HG02759 (cell line): ENCODE results near the gene RUBCN.
"Not testable (repeated sequence)": the region's sequence is repeated elsewhere in the genome, so short reads cannot be mapped to it uniquely, and the experiment has no call there.

ENCODE experiments used
- ATAC-seq: cut with Tn5 transposase; IDR thresholded peaks from one replicate; pipeline ENCODE4 v1.9.1; 2021; ENCODE audit warnings: mild to moderate bottlenecking, moderate library complexity; ENCODE audit not compliant: unreplicated experiment

RUBCN gene

DNA sequence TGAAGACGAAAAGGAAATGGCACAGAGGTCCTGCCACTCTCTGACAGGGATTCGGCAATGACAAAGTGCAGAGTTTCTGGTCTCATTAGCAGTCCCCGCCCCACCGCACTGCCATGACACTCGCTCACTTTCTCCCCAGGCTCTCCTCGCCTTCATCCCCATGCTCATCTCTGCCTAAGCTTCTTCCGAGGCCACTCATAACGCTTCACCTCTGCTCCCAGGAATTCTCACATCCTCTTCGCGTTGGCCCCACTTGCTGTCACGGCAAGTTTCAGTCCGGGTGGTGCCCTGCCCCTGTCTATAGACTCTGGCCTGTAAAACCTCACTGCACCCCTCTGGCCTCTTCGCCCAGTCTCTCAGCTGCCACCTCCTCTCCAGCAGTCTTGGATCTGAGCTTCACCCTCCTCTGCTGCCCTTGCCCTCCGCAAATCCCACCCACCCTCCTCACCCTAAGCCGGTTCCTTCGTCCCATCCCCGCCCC lies 654 bp downstream of the RUBCN start:
- ATAC-seq = peak; percentile 17

DNA sequence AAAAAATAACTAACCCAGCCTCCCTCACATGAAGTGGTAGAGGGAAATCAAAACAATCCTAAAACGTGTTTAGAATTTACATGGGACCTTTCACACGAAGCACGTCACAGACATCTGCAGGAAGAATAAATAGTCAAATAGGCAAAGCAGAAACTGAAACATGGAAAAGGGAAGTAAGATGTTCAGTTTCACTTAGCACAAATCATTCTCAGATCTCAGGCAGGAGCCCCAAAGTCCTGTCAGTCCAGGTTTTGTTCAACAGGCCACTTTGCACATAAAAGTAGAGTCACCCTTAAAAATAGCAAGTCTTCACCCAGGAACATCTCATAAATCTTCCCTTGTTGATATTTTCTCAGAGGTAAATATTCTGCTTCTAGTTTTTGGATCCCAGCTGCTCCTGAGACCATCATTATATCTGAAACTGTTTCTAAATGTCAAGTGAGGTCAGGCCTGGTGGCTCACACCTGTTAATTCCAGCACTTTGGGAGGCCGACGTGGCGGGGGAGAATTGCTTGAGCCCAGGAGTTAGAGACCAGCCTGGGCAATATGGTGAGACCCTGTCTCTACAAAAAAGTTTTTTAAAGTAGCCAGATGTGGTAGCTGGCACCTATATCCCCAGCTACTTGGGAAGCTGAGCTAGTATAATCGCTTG lies 1.9 kb downstream of the RUBCN start:
- peak; percentile 33 for ATAC-seq

- ATAC-seq = no peak
These were observed 3.7 kb downstream of the RUBCN start for GRCh38 chr3:197733042-197733441.

DNA sequence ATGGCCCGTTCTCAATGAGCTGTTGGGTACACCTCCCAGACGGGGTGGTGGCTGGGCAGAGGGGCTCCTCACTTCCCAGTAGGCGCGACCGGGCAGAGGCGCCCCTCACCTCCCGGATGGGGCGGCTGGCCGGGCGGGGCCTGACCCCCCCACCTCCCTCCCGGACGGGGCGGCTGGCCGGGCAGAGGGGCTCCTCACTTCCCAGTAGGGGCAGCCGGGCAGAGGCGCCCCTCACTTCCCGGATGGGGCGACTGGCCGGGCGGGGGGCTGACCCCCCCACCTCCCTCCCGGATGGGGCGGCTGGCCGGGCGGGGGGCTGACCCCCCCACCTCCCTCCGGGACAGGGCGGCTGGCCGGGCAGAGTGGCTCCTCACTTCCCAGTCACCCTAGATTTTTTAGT lies 5.2 kb downstream of the RUBCN start:
- not testable (repeated sequence) for ATAC-seq

- not testable (repeated sequence) for ATAC-seq
These were observed 5.9 kb downstream of the RUBCN start for GRCh38 chr3:197730770-197731169.

GRCh38 chr3:197730200-197730599 lies 6.5 kb downstream of the RUBCN start:
- ATAC-seq = no peak

GRCh38 chr3:197728487-197728886 lies 8.2 kb downstream of the RUBCN start:
- no peak for ATAC-seq

DNA sequence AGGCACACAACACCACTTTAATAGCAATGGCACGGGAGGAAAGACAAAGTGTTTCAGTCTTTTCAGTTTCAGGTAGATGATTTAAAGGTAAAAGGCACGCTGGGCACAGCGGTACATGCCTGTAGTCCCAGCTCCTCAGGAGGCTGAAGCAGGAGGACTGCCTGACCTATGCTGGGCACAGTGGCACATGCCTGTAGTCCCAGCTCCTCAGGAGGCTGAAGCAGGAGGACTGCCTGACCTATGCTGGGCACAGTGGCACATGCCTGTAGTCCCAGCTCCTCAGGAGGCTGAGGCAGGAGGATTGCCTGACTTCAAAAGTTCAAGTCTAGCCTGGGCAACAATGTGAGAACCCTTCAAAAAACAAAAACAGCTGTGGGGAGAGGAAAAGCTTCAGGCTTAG lies 8.8 kb downstream of the RUBCN start:
- not testable (repeated sequence) for ATAC-seq

DNA sequence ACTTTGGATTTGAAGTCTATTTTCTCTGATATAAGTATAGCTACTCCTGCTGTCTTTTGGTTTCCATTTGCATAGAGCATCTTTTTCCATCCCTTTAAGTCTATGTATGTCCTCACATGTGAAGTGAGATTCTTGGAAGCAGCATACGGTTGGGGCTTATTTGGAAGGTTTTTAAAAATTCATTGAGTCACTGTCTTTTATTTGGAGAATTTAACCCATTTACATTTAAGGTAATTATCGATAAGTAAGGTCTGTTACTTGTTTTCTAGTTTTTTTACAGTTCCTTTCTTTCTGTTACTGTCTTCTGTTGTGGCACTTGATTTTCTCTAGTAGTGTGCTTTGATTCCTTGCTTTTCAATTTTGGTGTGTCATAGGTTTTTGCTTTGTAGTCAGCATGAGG lies 14.0 kb downstream of the RUBCN start:
- ATAC-seq = no peak

DNA sequence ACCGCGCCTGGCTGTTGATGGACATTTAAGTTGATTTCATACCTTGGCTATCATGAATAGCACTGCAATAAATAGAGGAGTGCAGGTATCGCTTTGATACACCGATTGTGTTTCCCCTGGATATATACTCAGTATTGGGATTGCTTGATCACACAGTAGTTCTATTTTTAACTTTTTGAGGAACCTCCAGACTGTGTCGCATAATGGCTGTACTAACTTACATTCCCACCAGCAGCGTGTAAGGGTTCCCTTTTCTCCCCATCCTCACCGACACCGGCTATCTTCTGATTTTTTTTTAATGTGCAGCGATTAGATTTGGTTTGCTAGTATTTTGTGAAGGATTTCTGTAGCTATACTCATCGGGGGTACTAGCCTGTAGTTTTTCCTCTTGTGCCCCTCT lies 16.0 kb downstream of the RUBCN start:
- ATAC-seq = no peak

GRCh38 chr3:197718891-197719290 lies 17.8 kb downstream of the RUBCN start:
- ATAC-seq = no peak

DNA sequence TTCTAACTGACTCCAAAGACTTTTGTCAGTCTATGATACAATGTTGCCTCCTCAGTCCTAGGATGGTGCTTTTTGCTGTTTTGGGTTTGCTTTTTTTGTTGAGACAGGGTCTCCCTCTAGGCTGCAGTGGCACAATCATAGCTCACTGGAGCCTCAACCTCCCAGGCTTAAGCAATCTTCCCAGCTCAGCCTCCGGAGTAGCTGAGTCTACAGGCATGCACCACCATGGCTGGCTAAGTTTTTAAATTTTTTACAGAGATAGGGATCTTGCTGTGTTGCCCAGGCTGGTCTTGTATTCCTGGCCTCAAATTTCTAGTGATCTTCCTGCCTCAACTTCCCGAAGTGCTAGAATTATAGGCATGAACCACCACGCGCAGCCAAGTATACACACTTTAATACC lies 22.5 kb downstream of the RUBCN start:
- ATAC-seq = no peak

- ATAC-seq = peak; percentile 27
These were observed 23.3 kb downstream of the RUBCN start for GRCh38 chr3:197713477-197713822.

GRCh38 chr3:197711973-197712707 lies 24.6 kb downstream of the RUBCN start:
- ATAC-seq = peak; percentile 85

DNA sequence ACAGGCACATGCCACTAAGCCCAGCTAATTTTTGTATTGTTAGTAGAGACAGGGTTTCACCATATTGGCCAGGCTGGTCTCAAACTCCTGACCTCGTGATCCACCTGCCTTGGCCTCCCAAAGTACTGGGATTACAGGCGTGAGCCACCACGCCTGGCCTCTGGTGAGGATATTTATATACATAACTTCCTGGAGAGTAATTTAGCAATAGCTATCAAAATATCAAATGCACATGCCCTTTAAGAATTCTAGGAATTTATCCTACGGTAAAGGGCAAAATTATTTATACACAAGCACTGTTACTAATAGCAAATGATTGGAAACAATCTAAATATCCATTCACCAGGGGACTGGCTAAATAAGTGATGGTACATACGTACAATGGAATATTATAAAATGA lies 25.7 kb downstream of the RUBCN start:
- not testable (repeated sequence) for ATAC-seq

DNA sequence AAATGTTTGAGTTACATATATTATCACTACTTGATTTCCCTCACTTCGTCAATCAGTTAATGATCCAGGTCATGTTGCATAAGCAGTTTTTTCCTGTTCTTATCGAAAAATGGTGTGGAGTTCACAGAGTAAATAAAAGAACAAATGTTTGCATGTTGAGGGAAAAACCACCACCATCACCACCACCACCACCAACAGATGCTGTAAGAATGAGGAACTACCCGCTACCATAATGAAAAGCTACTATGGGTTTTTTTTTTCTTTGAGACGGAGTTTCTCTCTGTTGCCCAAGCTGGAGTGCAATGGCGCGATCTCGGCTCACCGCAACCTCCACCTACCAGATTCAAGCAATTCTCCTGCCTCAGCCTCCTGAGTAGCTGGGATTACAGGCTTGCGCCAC lies 27.6 kb downstream of the RUBCN start:
- no peak for ATAC-seq

GRCh38 chr3:197706658-197707057 lies 30.0 kb downstream of the RUBCN start:
- ATAC-seq = no peak

GRCh38 chr3:197701841-197702240 lies 34.9 kb downstream of the RUBCN start:
- no peak for ATAC-seq

DNA sequence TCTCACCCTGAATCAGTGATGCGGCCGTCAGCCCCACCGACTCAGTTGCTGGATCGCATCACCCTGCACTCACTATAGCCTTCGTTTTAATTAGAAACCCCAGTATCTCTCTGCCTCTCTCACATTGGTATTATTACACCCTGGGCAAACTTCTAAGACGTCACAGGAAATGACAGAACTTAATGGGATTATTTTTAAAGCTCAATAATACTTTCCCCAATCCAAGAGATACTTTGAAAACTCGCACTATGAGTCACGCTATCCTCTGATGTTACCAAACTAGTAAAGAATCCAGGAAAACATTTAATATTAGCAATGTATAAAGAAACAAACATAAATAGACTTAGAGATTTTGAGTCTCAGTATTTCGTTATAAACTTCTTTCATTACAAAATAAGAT lies 36.6 kb downstream of the RUBCN start:
- no peak for ATAC-seq

GRCh38 chr3:197697355-197697754 lies 39.3 kb downstream of the RUBCN start:
- no peak for ATAC-seq

GRCh38 chr3:197694251-197694650 lies 42.5 kb downstream of the RUBCN start:
- ATAC-seq = no peak

DNA sequence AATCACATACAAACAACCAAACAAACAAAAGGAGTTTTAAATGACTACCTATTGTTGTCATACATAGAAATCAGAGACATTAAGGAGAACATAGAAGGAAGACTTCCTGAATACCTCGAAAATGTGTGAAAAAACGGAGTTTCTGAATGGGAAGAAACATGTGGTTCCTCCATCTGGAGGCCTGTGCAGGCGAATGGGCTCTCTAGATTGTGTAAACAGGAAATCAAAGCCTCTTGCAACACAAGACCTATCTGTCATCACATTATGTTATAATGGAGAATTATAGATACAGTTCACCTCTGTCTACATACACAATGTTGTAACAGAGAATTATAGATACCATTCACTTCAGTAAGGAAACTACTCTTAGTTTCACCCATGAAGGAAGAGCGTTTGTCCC lies 44.1 kb downstream of the RUBCN start:
- no peak for ATAC-seq

DNA sequence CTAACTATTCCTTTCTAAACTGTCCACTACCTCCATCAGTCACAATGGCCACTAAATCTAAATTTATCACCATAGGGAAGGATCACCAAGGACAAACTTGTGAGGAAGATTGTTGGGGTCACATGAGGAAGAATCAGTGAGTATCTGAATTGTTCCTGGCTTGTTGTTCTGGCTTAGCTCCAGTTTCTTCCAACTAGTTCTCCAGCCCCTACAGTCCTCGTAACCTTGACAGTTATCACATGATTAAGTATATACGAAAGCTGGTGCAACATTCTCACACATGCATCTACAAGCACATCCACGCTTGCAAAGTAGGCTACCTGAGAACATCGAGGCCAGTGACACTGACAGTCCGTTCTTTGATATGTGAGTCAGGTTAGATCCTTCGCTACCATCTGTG lies 46.0 kb downstream of the RUBCN start:
- no peak for ATAC-seq
